HG02981 (cell line): ENCODE data around the gene CALCR.
"Not testable (repeated sequence)": the region's sequence is repeated elsewhere in the genome, so short reads cannot be mapped to it uniquely, and the experiment has no call there.

Experiments used
- ATAC-seq: cut with Tn5 transposase; IDR thresholded peaks from one replicate; pipeline ENCODE4 v1.9.1; 2021; ENCODE audit warnings: mild to moderate bottlenecking, moderate library complexity; ENCODE audit not compliant: unreplicated experiment

CALCR gene

GRCh38 chr7:93574646-93575554 is at the start of gene CALCR:
CALCR (minus strand) TSS chr7:93574724; CDS start chr7:93486981, 87,743 bp downstream.
- no peak for ATAC-seq

GRCh38 chr7:93623816-93624215 is 49.3 kb upstream of the CALCR start:
- ATAC-seq, result no peak

GRCh38 chr7:93622036-93623033 is 47.8 kb upstream of the CALCR start:
- ATAC-seq, result no peak

- ATAC-seq, result no peak
Observed at GRCh38 chr7:93620864-93621263, 46.3 kb upstream of the CALCR start.

DNA sequence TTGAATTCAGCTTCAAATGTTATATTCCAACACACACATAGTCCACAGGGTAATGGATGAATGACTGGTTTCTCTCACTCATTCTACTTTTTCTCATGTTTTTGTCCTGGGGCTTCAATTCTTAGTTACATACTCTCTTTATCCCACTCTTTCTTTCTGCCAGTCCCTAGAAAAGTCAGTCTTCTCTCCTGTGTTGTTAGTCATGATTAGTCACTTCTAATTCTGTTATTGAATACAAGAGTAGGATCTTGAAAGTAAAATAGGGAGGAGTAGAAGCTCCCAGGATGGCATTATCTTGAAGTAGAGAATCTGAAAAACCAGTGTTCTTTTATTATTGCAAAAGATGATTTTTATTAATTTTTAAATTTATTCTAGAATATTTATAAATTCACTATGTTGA is 45.5 kb upstream of the CALCR start:
- ATAC-seq, result no peak

GRCh38 chr7:93601363-93601762 is 26.8 kb upstream of the CALCR start:
- ATAC-seq, result no peak

DNA sequence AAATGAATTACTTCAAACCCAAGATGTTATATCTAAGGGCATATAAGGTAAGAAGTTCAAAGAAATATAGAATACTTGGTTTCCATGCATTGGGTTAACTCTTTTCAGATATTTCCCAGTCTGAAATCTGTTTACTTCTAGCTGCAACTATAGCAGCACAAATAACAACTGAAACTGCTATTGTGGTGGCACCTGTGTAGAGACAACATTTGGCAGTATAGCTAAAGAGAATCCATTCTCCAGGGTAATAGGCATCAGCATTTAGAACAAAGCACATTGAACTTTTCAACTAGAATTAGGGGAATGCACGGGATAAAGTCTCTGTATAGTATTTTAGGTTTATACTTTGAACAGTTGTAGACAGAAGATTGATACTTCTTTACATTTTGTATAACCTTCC is 19.7 kb upstream of the CALCR start:
- no peak for ATAC-seq

DNA sequence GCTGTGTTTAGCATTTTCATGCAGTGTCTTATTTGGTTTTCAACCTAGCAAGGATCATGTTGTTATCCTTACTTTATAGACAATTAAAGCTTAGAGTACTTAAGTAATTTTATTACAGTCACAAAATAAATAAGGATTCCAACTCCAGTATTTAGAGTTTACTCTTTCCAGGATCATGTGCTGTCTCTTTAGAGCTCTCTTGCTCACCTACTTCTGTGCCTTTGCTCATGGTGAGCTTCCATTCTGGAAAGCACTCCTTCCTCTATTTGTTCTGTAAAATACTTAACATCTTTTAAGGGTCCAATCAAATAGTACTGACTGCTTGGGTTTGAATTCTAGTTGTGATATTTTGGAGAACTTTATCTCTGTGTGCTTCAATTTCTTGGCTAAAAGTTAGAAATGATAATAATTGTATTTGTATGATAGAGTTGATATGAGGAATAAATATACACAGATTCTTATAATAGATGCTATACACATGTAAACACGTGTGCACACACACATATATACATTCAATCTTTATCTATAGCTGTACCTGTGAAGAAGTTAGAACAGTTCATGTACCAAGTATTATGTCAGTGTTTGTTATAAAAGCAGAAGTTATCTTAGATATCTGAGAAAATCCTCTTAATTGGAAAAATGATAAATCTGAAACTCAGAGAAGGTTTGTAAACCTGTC is 18.2 kb upstream of the CALCR start:
- no peak for ATAC-seq

DNA sequence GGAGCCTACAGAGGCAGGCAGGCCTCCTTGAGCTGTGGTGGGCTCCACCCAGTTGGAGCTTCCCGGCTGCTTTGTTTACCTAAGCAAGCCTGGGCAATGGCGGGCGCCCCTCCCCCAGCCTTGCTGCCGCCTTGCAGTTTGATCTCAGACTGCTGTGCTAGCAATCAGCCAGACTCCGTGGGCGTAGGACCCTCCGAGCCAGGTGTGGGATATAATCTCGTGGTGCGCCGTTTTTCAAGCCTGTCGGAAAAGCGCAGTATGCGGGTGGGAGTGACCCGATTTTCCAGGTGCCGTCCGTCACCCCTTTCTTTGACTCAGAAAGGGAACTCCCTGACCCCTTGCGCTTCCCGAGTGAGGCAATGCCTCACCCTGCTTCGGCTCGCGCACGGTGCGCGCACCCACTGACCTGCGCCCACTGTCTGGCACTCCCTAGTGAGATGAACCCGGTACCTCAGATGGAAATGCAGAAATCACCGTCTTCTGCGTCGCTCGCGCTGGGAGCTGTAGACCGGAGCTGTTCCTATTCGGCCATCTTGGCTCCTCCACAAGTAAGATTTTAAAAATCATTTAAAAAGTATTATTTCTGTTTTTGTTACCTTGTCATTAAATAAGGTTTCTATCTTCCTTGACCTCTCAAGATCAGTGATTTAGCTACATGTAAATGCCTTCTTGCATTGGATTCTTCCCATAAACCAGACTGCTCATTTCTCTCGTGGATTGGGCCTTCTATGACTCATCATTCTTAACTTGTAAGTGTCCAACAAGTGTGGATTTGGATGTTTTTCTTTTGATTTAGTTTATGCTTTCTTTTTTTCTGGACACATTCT is 16.9 kb upstream of the CALCR start:
- ATAC-seq, result not testable (repeated sequence)

DNA sequence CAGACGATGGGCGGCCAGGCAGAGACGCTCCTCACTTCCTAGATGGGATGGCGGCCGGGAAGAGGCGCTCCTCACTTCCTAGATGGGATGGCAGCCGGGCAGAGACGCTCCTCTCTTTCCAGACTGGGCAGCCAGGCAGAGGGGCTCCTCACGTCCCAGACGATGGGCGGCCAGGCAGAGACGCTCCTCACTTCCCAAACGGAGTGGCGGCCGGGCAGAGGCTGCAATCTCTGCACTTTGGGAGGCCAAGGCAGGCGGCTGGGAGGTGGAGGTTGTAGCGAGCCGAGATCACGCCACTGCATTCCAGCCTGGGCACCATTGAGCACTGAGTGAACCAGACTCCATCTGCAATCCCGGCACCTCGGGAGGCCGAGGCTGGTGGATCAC is 11.9 kb upstream of the CALCR start:
- ATAC-seq, result not testable (repeated sequence)

GRCh38 chr7:93585694-93586478 is 11.4 kb upstream of the CALCR start:
- ATAC-seq, result not testable (repeated sequence)

- ATAC-seq, result no peak
Observed at GRCh38 chr7:93579431-93579830, 4.9 kb upstream of the CALCR start.

DNA sequence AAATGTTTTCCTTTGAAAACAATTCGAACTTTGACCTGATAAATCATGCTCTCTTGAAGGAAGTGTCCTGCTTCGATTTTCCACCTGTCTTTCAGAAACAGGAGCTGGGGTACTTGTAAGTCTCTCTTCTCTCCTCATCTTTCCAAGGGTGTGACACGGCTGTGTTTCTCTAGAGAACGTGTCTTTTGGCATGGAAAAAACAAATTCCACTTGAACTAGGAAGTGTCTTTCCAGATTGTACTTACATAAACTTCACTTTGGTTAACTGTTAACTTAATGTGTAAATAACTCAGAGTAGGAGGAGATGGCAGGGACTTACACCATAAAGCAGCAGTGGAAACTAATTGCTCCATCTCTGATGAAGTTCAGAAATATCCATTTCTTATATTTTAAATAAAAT is 4.2 kb upstream of the CALCR start:
- no peak for ATAC-seq

DNA sequence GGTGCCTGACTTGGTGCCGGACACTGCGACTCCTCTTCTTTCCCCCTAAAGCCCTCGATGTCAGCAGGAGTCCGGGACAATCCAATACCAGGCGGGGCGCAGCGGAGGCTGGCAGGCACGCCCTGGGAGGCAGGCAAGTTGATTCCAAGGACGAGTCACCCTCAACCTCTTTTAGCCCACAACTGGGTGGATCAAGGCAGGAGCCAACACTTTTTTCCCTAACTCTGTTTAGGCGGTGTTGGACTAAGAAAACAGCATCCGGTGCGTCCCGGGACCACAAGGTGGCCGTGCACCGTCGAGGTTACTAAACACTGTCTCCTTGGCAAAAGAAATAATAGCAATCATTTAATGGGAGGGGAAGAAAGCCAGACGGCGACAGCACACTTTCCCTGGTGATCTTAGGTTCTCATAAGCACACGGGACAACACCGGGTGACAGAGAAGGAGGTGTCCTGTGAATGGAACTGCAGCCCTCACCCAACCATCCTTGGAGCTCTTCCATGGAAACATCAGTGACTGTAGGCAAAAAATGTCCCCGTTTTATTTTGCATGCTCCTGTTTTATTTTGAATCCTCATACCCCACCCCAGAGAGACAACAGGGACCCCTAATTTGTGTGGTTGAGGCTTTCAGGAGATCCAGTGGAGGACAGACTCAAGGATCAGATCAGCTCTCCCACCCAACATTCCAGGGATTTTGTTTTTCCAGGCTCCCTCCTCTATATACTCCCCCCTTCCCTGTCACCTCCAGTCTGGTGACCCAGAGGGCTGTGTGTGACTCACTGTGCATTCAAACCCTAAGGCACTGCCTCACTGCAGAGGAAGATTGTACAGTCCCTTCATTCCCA is 1.3 kb upstream of the CALCR start:
- no peak for ATAC-seq

DNA sequence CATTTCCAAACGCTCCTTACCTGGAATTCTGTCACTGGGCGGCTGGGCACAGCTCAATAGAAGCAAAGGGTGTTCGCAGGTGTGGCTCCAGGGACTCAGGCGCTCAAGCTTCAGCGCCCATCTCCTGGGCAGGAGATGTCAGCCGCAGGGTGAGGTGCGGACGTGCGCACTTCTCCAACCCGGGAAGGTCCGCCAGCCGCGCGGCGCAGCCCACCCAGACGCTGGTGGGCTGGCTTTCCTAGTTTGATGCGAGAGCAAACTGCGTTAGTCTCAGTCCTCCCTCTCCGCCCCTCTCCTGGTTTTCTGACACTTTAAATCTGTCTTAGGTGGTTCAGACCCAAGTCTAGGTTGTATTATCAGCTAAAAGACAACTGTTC is 267 bp downstream of the CALCR start:
- ATAC-seq, result no peak

DNA sequence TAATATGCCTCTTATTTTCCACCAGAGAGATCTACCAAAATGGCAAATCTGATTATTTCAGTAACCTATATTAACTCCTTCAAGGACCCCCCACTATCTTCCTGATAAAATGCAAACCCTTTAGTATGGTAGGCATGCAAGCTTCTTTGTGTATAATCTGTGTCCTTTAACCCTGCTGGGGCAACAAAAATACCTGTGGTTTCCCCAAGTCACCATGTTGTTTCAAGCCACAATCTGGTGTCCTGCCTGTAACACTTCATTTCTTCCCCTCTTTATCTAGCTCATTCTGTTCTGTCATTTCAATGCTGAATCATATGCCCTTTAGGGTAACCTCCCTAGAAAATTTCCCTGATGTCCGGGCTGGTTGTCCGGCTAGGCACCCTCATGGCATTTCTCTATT is 5.3 kb downstream of the CALCR start:
- no peak for ATAC-seq

- ATAC-seq, result no peak
Observed at GRCh38 chr7:93566876-93567275, 7.6 kb downstream of the CALCR start.

DNA sequence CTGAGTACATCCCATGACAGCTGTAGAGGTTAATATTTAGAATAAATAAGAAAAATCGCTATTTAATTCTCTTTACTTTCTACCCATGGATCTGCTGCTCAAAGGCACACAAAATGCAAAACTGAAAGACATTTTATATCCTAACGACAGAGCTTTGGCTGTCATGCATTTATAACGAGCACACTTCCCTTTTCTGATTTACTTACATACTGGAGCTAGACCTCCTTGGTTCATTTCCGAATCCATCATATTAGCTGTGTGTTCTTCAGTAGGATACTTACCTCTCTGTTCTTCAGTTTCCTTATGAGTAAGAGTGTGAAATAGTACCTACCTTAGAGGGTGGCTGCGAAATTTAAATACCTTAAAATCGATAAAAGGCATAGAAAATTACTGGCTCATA is 10.9 kb downstream of the CALCR start:
- no peak for ATAC-seq

DNA sequence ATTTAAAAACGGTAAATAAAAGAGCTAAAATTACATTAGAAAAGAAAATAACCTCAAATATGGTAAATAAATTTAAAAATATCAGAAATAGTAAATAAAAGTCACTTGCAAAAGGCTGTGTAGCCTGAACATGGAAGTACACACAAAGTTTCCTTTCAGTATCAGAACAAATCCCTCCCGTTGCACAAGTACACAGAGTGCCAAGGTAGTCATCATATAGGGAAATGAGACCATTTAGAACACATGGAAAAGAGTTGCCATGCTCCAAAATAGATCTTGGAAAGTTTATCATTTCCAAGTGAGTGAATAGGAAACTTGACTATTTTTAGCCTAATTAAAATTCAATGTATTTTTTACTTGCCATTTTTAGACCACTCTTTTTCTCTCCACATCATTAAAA is 11.6 kb downstream of the CALCR start:
- no peak for ATAC-seq
